ENCODE data around the gene IL1RAPL1.
"Not testable (repeated sequence)": the region's sequence is repeated elsewhere in the genome, so short reads cannot be mapped to it uniquely, and the experiment has no call there.

The IL1RAPL1 gene

DNA sequence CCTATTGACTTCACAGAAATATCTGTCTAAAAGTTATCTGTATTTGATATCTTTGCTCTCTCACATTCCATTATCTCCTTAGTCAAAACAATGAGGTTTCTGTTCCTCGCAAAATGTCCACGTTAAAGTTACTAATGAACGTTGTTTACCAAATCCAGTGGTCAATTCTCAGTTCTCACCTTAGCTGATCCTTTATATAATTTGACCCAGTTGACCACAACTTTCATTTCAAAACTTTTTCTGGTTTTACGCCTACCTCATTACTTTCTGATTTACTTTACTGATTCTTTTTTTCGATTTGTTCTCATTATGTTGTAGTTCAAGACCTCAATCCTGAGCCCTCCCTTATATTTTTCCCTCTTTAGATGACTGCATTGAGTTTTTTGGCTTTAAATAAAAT, 186.6 kb downstream of the IL1RAPL1 start:
- no peaks in the 10 kb centered on the region for H3K27me3 ChIP-seq (replicated peaks)
- in situ Hi-C loops (cut with HindIII; ENCODE audit: low pct_ligation_motif_present, low sequenced_read_pairs) = no loop called here
- H3K36me3 ChIP-seq (replicated peaks) = no peaks in the 10 kb centered on the region
- no peak overlapping the region for H3K27ac ChIP-seq
- TF ChIP-seq, protein P1, sequence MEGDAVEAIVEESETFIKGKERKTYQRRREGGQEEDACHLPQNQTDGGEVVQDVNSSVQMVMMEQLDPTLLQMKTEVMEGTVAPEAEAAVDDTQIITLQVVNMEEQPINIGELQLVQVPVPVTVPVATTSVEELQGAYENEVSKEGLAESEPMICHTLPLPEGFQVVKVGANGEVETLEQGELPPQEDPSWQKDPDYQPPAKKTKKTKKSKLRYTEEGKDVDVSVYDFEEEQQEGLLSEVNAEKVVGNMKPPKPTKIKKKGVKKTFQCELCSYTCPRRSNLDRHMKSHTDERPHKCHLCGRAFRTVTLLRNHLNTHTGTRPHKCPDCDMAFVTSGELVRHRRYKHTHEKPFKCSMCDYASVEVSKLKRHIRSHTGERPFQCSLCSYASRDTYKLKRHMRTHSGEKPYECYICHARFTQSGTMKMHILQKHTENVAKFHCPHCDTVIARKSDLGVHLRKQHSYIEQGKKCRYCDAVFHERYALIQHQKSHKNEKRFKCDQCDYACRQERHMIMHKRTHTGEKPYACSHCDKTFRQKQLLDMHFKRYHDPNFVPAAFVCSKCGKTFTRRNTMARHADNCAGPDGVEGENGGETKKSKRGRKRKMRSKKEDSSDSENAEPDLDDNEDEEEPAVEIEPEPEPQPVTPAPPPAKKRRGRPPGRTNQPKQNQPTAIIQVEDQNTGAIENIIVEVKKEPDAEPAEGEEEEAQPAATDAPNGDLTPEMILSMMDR (IDR thresholded peaks at IDR 0.05; ENCODE audit: low read depth, low read length, missing control alignments) = no peak
- no peak for DNase-seq
- no peak overlapping the region for H3K4me3 ChIP-seq (ENCODE audit: low read depth, low read length)

DNA sequence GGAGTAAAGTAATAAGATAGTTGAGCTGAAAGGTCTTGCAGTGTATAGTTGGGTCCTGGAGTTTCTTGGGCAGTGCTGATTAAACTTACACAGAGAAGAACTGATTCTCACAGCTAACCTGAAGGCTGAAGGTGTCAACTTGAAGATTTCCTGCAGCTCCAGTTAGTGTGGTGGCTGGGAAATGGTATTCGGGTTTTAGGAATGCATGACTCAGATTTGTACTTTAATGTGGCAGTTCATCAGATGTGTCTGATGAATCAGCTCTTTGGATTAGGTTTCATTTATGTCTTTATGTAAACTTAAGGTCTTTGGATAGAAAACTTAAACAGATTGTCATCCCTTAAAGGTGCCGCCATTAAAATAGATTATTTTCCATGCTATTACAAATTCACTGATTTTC, 200.0 kb downstream of the IL1RAPL1 start:
- H3K4me3 ChIP-seq (ENCODE audit: low read depth, low read length) = no peak overlapping the region
- H3K36me3 ChIP-seq (replicated peaks) = no peaks in the 10 kb centered on the region
- TF ChIP-seq, protein P1 (IDR thresholded peaks at IDR 0.05; ENCODE audit: low read depth, low read length, missing control alignments) = no peak
- peak; percentile 53 for DNase-seq
- no peak overlapping the region for H3K27ac ChIP-seq
- no peaks in the 10 kb centered on the region for H3K27me3 ChIP-seq (replicated peaks)
- in situ Hi-C loops (cut with HindIII; ENCODE audit: low pct_ligation_motif_present, low sequenced_read_pairs) = no loop called here

DNA sequence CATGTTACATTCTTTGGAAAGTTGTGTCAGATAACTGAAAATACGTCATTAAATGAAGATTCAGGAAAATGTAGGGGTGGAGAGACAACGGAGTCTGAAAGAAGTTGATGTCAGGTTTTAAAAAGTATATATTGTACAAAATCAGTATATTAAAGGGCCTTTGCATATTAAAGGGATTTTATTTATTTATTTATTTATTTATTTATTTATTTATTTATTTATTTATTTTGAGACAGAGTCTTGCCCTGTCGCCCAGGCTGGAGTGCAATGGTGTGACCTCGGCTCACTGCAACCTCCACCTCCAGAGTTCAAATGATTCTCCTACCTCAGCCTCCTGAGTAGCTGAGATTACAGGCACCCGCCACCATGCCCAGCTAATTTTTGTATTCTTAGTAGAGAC, 213.4 kb downstream of the IL1RAPL1 start:
- in situ Hi-C loops (cut with HindIII; ENCODE audit: low pct_ligation_motif_present, low sequenced_read_pairs); H3K27ac ChIP-seq; H3K4me3 ChIP-seq (ENCODE audit: low read depth, low read length); H3K27me3 ChIP-seq (replicated peaks); H3K36me3 ChIP-seq (replicated peaks); DNase-seq: not testable (repeated sequence)

DNA sequence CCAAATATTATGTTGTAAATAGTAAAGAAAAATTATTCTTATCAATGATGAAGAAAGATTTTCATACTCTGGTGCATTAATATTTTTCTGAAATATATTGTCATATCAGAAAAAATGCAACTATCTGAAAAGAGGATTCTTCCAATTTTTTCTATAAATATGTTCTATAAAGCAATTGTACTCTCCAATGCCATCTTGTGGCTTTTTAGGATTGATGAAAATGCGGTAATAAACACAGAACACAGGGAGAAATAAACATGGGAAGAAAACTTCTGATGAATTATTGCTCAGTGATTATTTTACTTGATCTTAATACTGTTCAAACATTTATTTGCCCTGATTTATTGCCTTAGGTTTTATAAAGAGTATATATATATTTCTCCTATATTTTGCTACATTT, 215.4 kb downstream of the IL1RAPL1 start:
- Histone ChIP-seq H3K36me3 (replicated peaks) (no peaks in the 10 kb centered on the region), H3K4me3 (ENCODE audit: low read depth, low read length) (no peak overlapping the region), H3K27me3 (replicated peaks) (no peaks in the 10 kb centered on the region), H3K27ac (no peak overlapping the region)
- no peak for DNase-seq
- TF ChIP-seq, protein P1 (IDR thresholded peaks at IDR 0.05; ENCODE audit: low read depth, low read length, missing control alignments) = peak; percentile 3
- in situ Hi-C loops (cut with HindIII; ENCODE audit: low pct_ligation_motif_present, low sequenced_read_pairs) = no loop called here

DNA sequence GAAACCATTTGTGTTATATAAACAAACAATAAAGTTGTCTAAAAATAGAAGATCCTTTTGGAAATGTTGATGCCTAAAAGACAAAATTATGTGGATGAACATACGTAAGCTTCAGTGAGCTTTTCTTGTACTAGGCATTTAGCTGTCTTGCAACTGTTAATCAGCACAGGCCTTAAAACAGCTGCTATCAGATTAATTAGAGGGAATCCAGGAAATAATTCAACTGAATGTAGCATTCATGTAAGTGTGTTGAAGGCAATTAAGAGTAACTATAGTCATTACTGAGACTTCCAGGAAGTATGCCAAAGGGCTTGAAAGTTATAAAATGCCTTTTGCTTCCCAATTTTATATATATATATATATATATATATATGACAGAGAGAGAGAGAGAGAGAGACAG, 248.7 kb downstream of the IL1RAPL1 start:
- no peak for DNase-seq
- Histone ChIP-seq H3K4me3 (ENCODE audit: low read depth, low read length) (no peak overlapping the region), H3K36me3 (replicated peaks) (no peaks in the 10 kb centered on the region), H3K27me3 (replicated peaks) (no peaks in the 10 kb centered on the region), H3K27ac (no peak overlapping the region)
- in situ Hi-C loops (cut with HindIII; ENCODE audit: low pct_ligation_motif_present, low sequenced_read_pairs) = no loop called here
- TF ChIP-seq, protein P1 (IDR thresholded peaks at IDR 0.05; ENCODE audit: low read depth, low read length, missing control alignments) = no peak

DNA sequence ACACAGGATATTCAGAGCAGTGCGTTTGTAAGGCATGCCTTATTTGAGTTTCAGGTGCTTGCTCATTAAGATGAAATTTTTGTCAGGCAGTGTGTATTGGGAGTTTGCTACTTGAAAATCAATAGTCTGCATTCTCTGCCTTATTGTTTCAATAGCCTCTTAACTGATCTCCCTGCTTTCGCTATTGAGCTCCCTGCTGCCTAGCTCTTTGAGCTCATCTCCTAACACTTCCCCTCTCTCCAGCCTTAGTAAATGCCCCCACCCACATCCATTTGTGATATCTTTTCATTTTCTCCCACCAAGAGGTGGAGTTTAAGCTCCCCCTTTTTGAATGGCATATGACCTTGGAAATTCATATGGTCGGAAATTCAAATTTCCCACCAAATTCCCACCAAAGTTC, 256.6 kb downstream of the IL1RAPL1 start:
- H3K36me3 ChIP-seq (replicated peaks) = no peaks in the 10 kb centered on the region
- TF ChIP-seq, protein P1 (IDR thresholded peaks at IDR 0.05; ENCODE audit: low read depth, low read length, missing control alignments) = no peak
- in situ Hi-C loops (cut with HindIII; ENCODE audit: low pct_ligation_motif_present, low sequenced_read_pairs) = no loop called here
- no peak overlapping the region for H3K4me3 ChIP-seq (ENCODE audit: low read depth, low read length)
- H3K27me3 ChIP-seq (replicated peaks) = no peaks in the 10 kb centered on the region
- H3K27ac ChIP-seq = no peak overlapping the region
- DNase-seq = no peak

All from brain microvascular endothelial cell (primary cell).